WTC11 (cell line): ENCODE measurements around the gene NCS1. TPM values are rescaled to one million over a fixed set of nuclear protein-coding genes. Genes with fewer than 3 reads are reported as not detected.

ENCODE experiments used
- ATAC-seq: fragments of 200-7000 bp; cut with Tn5 transposase; 2 replicates; pipeline ENCODE4 v1.10.0; 2021; ENCODE audit warnings: mild to moderate bottlenecking, moderate library complexity
- CTCF ChIA-PET: fragments of 300-600 bp; sonication (Branson Sonifier 250); formaldehyde crosslinking; loops from one replicate; lab custom pipeline; 2021; ENCODE audit warnings: antibody characterized with exemption; lab: Charles Lee
- POLR2A ChIA-PET: fragments of 350-600 bp; sonication (Branson Sonifier 250); formaldehyde crosslinking; loops from one replicate; lab custom pipeline; 2021; ENCODE audit warnings: antibody characterized with exemption; lab: Charles Lee
- DNase-seq: peaks from one replicate; pipeline ENCODE4 v3.0.0; 2021; ENCODE audit warnings: low spot score
- H3K27ac Mint-ChIP-seq: 2 replicates; pipeline ENCODE4 v1.8.0; 2021; ENCODE audit warnings: mixed read lengths
- H3K27me3 Mint-ChIP-seq: 2 replicates; pipeline ENCODE4 v1.8.0; 2021; ENCODE audit warnings: low read depth, mild to moderate bottlenecking, moderate library complexity, mixed read lengths
- H3K36me3 Mint-ChIP-seq: 2 replicates; pipeline ENCODE4 v1.8.0; 2021; ENCODE audit warnings: mixed read lengths
- H3K4me1 Mint-ChIP-seq: 2 replicates; pipeline ENCODE4 v1.8.0; 2022; ENCODE audit warnings: mixed read lengths
- H3K4me3 Mint-ChIP-seq: 2 replicates; pipeline ENCODE4 v1.8.0; 2021; ENCODE audit warnings: mild to moderate bottlenecking, moderate library complexity, mixed read lengths
- H3K9me3 Mint-ChIP-seq: 2 replicates; pipeline ENCODE4 v1.8.0; 2021; ENCODE audit warnings: mixed read lengths
- CREB1 ChIP-seq: sonication (generic); formaldehyde crosslinking; IDR thresholded peaks from 2 replicates; pipeline ENCODE4 v1.8.0; 2023; ENCODE audit warnings: mild to moderate bottlenecking, missing genetic modification reagents
- ESRRA ChIP-seq: sonication (generic); formaldehyde crosslinking; IDR thresholded peaks from 2 replicates; pipeline ENCODE4 v1.8.1; 2022; ENCODE audit warnings: mild to moderate bottlenecking, missing genetic modification reagents, borderline replicate concordance
- FOXK1 ChIP-seq: sonication (generic); formaldehyde crosslinking; IDR thresholded peaks from 2 replicates; pipeline ENCODE4 v1.8.0; 2022; ENCODE audit warnings: mild to moderate bottlenecking, moderate library complexity, missing genetic modification reagents
- SOX15 ChIP-seq: fragments of 250-450 bp; sonication (Bioruptor Pico); IDR thresholded peaks from 2 replicates; pipeline ENCODE4 v1.9.0; 2021; ENCODE audit warnings: mild to moderate bottlenecking
- SP1 ChIP-seq: sonication (generic); formaldehyde crosslinking; conservative IDR thresholded peaks from 2 replicates; pipeline ENCODE4 v1.8.1; 2022; ENCODE audit warnings: missing genetic modification reagents
- ZNF396 ChIP-seq: fragments of 250-450 bp; sonication (Bioruptor Pico); IDR thresholded peaks from 2 replicates; pipeline ENCODE4 v1.8.0; 2021; ENCODE audit warnings: mild to moderate bottlenecking, moderate library complexity, borderline replicate concordance
- total RNA-seq: library from RNA; stranded (reverse); gene quantifications from 3 replicates; pipeline ENCODE4 v1.2.3, GENCODE V29; 2021
- TF ChIP-seq, protein P1 (sequence below): fragments of 250-450 bp; sonication (Bioruptor Pico); IDR thresholded peaks from 2 replicates; pipeline ENCODE4 v1.9.0; 2021; ENCODE audit warnings: mild to moderate bottlenecking, borderline replicate concordance
- TF ChIP-seq, protein P2 (sequence below): sonication (generic); formaldehyde crosslinking; IDR thresholded peaks from 2 replicates; pipeline ENCODE4 v1.8.0; 2023; ENCODE audit warnings: missing genetic modification reagents, mild to moderate bottlenecking, borderline replicate concordance
- TF ChIP-seq, protein P3 (sequence below): sonication (generic); formaldehyde crosslinking; IDR thresholded peaks from 2 replicates; pipeline ENCODE4 v1.8.1; 2023; ENCODE audit warnings: mild to moderate bottlenecking, missing genetic modification reagents, moderate library complexity
- TF ChIP-seq, protein P4 (sequence below): sonication (generic); formaldehyde crosslinking; IDR thresholded peaks from 2 replicates; pipeline ENCODE4 v1.8.1; 2023; ENCODE audit warnings: mild to moderate bottlenecking, missing genetic modification reagents
- TF ChIP-seq, protein P5 (sequence below): sonication (generic); formaldehyde crosslinking; IDR thresholded peaks from 2 replicates; pipeline ENCODE4 v1.8.0; 2022; ENCODE audit warnings: mild to moderate bottlenecking, missing genetic modification reagents
- TF ChIP-seq, protein P6 (sequence below): sonication (generic); formaldehyde crosslinking; IDR thresholded peaks from 2 replicates; pipeline ENCODE4 v1.8.1; 2022; ENCODE audit warnings: mild to moderate bottlenecking, moderate library complexity, missing genetic modification reagents
- TF ChIP-seq, protein P7 (sequence below): sonication (generic); formaldehyde crosslinking; IDR thresholded peaks from 2 replicates; pipeline ENCODE4 v1.8.0; 2022; ENCODE audit warnings: mild to moderate bottlenecking, missing genetic modification reagents

The NCS1 gene
- total RNA-seq, 1 experiment from 2014 or later: 32.4 TPM

DNA sequence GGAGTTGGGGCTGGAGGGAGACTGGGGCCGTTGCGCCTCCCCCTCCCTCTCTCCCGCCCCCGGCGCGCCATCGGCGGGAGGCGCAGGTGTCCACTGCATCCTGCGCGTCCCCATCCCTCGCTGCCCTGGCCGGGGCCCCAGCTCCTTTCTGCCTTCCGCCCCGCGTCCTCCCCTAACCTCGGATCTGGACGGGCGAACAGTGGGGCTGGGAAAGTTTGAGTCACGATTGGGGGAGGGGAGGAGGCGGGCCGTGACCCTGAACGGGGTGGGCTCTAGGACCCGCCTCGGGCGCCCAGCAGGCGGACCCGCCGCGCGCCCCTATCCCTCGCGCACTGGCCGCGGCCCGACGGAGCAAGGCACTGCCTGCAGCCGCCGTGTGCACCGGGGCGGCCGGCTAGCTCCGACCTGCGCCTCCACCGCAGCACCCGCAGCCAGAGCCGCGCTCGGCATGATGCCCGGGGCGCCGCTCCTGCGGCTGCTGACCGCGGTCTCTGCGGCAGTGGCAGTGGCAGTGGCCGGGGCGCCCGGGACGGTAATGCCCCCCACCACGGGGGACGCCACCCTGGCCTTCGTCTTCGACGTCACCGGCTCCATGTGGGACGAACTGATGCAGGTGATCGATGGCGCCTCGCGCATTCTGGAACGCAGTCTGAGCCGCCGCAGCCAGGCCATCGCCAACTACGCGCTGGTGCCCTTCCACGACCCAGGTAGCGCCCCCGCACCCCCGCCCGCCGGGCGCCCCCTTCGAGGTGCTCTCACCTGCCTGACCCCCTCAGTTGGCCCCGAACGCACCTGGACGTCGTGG is 93.4 kb downstream of the NCS1 start, which contains the start of gene HMCN2 (continued):
- TF ChIP-seq, protein P1, sequence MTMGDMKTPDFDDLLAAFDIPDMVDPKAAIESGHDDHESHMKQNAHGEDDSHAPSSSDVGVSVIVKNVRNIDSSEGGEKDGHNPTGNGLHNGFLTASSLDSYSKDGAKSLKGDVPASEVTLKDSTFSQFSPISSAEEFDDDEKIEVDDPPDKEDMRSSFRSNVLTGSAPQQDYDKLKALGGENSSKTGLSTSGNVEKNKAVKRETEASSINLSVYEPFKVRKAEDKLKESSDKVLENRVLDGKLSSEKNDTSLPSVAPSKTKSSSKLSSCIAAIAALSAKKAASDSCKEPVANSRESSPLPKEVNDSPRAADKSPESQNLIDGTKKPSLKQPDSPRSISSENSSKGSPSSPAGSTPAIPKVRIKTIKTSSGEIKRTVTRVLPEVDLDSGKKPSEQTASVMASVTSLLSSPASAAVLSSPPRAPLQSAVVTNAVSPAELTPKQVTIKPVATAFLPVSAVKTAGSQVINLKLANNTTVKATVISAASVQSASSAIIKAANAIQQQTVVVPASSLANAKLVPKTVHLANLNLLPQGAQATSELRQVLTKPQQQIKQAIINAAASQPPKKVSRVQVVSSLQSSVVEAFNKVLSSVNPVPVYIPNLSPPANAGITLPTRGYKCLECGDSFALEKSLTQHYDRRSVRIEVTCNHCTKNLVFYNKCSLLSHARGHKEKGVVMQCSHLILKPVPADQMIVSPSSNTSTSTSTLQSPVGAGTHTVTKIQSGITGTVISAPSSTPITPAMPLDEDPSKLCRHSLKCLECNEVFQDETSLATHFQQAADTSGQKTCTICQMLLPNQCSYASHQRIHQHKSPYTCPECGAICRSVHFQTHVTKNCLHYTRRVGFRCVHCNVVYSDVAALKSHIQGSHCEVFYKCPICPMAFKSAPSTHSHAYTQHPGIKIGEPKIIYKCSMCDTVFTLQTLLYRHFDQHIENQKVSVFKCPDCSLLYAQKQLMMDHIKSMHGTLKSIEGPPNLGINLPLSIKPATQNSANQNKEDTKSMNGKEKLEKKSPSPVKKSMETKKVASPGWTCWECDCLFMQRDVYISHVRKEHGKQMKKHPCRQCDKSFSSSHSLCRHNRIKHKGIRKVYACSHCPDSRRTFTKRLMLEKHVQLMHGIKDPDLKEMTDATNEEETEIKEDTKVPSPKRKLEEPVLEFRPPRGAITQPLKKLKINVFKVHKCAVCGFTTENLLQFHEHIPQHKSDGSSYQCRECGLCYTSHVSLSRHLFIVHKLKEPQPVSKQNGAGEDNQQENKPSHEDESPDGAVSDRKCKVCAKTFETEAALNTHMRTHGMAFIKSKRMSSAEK (CRISPR knock-in tag): no peak

DNA sequence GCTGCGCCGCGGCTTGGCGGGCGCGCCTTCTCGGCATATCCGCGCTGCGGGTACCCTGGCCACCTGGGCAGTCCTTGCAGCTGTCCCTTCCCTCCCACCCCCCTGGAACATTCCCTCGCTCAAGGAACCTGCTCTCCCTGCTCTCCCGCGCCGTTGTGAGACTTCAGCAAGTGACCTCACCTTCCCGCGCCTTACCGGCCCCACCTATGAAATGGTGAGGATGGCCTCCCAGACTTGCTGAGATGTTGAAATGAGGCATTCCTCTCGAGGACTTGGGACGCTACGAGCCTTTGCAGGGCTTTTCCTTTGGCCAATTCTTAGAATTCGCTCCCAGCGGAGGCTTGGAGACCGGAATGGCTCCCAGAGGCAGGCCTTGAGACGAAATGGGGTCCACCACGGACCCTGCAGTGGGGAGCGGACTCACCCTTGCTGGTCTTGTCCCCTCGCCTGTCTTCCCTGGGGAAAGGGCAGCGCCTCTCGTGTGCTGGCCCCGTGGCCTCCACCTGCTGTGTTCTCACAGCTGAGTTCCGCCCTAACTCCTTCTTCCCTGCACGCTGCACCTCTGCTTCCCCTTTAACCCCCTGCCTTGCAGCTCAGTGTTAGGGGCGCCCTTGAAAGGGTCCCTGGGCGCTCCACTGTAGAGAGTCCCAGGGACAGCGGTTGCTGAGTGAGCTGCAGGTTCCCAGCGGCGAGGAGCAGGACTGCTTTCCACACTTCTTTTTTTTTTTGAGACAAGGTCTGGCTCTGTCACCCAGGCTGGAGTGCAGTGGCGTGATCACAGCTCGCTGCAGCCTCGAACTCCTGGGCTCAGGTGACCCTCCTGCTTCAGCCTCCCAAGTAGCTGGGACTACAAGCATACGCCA is 94.3 kb downstream of the NCS1 start:
- TF ChIP-seq SP1 (CRISPR knock-in tag): 0 out of 2 replicates have a peak, but pooled peaks have one; percentile 13
- TF ChIP-seq, protein P2, sequence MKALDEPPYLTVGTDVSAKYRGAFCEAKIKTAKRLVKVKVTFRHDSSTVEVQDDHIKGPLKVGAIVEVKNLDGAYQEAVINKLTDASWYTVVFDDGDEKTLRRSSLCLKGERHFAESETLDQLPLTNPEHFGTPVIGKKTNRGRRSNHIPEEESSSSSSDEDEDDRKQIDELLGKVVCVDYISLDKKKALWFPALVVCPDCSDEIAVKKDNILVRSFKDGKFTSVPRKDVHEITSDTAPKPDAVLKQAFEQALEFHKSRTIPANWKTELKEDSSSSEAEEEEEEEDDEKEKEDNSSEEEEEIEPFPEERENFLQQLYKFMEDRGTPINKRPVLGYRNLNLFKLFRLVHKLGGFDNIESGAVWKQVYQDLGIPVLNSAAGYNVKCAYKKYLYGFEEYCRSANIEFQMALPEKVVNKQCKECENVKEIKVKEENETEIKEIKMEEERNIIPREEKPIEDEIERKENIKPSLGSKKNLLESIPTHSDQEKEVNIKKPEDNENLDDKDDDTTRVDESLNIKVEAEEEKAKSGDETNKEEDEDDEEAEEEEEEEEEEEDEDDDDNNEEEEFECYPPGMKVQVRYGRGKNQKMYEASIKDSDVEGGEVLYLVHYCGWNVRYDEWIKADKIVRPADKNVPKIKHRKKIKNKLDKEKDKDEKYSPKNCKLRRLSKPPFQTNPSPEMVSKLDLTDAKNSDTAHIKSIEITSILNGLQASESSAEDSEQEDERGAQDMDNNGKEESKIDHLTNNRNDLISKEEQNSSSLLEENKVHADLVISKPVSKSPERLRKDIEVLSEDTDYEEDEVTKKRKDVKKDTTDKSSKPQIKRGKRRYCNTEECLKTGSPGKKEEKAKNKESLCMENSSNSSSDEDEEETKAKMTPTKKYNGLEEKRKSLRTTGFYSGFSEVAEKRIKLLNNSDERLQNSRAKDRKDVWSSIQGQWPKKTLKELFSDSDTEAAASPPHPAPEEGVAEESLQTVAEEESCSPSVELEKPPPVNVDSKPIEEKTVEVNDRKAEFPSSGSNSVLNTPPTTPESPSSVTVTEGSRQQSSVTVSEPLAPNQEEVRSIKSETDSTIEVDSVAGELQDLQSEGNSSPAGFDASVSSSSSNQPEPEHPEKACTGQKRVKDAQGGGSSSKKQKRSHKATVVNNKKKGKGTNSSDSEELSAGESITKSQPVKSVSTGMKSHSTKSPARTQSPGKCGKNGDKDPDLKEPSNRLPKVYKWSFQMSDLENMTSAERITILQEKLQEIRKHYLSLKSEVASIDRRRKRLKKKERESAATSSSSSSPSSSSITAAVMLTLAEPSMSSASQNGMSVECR (CRISPR knock-in tag): peak; percentile 4; the same call in 1 of the 2 replicates
- TF ChIP-seq, protein P3, sequence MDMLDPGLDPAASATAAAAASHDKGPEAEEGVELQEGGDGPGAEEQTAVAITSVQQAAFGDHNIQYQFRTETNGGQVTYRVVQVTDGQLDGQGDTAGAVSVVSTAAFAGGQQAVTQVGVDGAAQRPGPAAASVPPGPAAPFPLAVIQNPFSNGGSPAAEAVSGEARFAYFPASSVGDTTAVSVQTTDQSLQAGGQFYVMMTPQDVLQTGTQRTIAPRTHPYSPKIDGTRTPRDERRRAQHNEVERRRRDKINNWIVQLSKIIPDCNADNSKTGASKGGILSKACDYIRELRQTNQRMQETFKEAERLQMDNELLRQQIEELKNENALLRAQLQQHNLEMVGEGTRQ: 0 out of 2 replicates have a peak, but pooled peaks have one; percentile 0
- TF ChIP-seq SOX15: no peak
- TF ChIP-seq FOXK1 (CRISPR knock-in tag): no peak
- TF ChIP-seq ZNF396 (CRISPR knock-in tag): no peak
- TF ChIP-seq, protein P4, sequence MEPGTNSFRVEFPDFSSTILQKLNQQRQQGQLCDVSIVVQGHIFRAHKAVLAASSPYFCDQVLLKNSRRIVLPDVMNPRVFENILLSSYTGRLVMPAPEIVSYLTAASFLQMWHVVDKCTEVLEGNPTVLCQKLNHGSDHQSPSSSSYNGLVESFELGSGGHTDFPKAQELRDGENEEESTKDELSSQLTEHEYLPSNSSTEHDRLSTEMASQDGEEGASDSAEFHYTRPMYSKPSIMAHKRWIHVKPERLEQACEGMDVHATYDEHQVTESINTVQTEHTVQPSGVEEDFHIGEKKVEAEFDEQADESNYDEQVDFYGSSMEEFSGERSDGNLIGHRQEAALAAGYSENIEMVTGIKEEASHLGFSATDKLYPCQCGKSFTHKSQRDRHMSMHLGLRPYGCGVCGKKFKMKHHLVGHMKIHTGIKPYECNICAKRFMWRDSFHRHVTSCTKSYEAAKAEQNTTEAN (CRISPR knock-in tag): no peak
- TF ChIP-seq, protein P5, sequence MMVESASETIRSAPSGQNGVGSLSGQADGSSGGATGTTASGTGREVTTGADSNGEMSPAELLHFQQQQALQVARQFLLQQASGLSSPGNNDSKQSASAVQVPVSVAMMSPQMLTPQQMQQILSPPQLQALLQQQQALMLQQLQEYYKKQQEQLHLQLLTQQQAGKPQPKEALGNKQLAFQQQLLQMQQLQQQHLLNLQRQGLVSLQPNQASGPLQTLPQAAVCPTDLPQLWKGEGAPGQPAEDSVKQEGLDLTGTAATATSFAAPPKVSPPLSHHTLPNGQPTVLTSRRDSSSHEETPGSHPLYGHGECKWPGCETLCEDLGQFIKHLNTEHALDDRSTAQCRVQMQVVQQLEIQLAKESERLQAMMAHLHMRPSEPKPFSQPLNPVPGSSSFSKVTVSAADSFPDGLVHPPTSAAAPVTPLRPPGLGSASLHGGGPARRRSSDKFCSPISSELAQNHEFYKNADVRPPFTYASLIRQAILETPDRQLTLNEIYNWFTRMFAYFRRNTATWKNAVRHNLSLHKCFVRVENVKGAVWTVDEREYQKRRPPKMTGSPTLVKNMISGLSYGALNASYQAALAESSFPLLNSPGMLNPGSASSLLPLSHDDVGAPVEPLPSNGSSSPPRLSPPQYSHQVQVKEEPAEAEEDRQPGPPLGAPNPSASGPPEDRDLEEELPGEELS (CRISPR knock-in tag): 0 out of 2 replicates have a peak, but pooled peaks have one; percentile 1
- TF ChIP-seq ESRRA (CRISPR knock-in tag): no peak
- TF ChIP-seq, protein P6, sequence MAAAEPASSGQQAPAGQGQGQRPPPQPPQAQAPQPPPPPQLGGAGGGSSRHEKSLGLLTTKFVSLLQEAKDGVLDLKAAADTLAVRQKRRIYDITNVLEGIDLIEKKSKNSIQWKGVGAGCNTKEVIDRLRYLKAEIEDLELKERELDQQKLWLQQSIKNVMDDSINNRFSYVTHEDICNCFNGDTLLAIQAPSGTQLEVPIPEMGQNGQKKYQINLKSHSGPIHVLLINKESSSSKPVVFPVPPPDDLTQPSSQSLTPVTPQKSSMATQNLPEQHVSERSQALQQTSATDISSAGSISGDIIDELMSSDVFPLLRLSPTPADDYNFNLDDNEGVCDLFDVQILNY (CRISPR knock-in tag): 0 out of 2 replicates have a peak, but pooled peaks have one; percentile 30
- TF ChIP-seq, protein P7, sequence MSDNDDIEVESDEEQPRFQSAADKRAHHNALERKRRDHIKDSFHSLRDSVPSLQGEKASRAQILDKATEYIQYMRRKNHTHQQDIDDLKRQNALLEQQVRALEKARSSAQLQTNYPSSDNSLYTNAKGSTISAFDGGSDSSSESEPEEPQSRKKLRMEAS (CRISPR knock-in tag): peak; percentile 30; the same call in 1 of the 2 replicates
- no peak for TF ChIP-seq CREB1 (CRISPR knock-in tag)
- H3K4me3 Mint-ChIP-seq: peak overlapping the region; percentile 75
- H3K9me3 Mint-ChIP-seq: no peaks in the 10 kb centered on the region
- peak; percentile 12 for ATAC-seq
- no peak overlapping the region for H3K27ac Mint-ChIP-seq
- peak; percentile 52 for DNase-seq
- CTCF ChIA-PET: interaction anchor here (1.1 to 3.6 kb wide), 5 partner anchors 24 to 77 kb away, joined by 3 to 13 read pairs (median 5); no protein-coding TSS in a partner anchor
- no peaks in the 10 kb centered on the region for H3K36me3 Mint-ChIP-seq
- POLR2A ChIA-PET: no interaction called here
- peaks cover 57% of the 10 kb centered on the region for H3K4me1 Mint-ChIP-seq
- peaks cover 34% of the 10 kb centered on the region for H3K27me3 Mint-ChIP-seq
